HG02870 (cell line): ENCODE results near the gene IFT52.
"Not testable (repeated sequence)": the region's sequence is repeated elsewhere in the genome, so short reads cannot be mapped to it uniquely, and the experiment has no call there.

Experiments used
- ATAC-seq: cut with Tn5 transposase; IDR thresholded peaks from one replicate; pipeline ENCODE4 v1.9.1; 2021; ENCODE audit warnings: mild to moderate bottlenecking, moderate library complexity; ENCODE audit not compliant: unreplicated experiment

Gene IFT52

GRCh38 chr20:43650997-43651525 is 60.3 kb downstream of the IFT52 start:
- ATAC-seq = no peak

- not testable (repeated sequence) for ATAC-seq
These were observed 61.0 kb downstream of the IFT52 start for GRCh38 chr20:43651650-43652184.

DNA sequence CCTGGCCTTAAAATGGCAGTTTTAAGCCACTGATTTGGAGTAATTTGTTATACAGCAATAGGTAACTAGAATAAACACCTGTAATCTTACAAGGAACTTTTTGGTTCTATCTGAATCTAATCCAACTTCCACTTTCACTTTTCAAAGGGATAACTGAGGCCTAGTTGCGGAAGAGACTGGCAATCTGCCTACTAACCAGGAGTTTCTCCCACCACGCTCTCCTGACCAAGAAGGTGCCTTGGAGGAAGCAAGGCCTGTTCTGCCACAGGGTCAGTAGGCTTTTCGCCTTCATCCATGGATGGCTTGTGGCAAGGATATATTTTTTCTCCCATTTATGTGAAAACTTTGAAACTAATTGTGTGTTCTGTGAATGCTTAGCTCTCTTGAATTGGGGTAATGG is 63.2 kb downstream of the IFT52 start:
- no peak for ATAC-seq

- ATAC-seq = not testable (repeated sequence)
These were observed 64.4 kb downstream of the IFT52 start for GRCh38 chr20:43655176-43655575.

DNA sequence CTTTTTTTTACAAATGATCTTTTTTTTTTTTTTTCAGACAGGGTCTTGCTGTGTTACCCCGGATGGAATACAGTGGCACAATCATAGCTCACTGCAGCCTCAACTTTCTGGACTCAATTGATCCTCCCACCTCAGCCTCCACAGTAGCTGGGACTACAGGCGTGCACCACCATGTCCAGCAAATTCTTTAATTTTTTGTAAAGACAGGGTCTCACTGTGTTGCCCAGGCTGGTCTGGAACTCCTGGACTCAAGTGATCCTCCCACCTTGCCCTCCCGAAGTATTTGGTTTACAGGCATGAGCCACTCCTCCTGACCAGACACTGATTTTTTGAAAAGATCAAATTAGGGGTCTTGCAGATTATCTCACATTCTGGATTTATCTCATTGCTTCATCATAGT is 65.2 kb downstream of the IFT52 start:
- ATAC-seq = no peak

GRCh38 chr20:43658069-43658722 is 67.5 kb downstream of the IFT52 start:
- no peak for ATAC-seq

- no peak for ATAC-seq
These were observed 68.1 kb downstream of the IFT52 start for GRCh38 chr20:43658723-43659419.

DNA sequence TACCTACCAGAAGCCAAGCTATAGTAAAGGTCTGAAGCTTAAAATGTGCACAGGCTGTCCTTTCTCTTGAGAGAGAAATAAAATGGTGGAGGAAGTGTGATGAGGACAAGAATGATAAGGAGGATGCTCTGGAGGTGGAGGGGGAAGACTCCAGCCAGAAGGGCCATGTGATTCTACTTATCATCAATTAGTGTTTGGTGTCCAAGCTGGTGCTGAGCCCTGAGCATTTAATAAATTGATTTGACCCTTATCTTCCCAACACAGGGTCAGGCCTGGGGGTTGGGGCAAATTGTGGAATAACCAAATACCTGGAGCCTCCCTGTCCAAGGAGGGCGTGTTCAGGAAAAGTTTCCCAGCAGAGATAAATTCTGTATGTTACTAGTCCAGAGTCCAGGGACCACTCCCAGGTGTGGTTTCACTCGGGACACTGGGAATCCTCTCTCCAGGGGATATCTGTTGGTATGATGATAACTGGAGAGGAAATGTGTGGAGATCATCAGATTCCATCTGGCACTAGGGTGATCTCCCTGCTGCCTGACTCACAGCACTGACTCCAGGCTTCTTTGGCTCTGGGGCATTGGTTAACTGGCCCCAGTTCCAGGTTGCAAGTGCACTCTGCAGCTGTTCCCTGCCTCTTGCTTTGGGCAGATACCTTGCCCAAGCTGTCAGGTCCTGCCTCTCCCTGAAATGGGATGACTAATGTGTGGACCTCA is 72.4 kb downstream of the IFT52 start:
- ATAC-seq = no peak

- no peak for ATAC-seq
These were observed 74.9 kb downstream of the IFT52 start for GRCh38 chr20:43665466-43666176.

DNA sequence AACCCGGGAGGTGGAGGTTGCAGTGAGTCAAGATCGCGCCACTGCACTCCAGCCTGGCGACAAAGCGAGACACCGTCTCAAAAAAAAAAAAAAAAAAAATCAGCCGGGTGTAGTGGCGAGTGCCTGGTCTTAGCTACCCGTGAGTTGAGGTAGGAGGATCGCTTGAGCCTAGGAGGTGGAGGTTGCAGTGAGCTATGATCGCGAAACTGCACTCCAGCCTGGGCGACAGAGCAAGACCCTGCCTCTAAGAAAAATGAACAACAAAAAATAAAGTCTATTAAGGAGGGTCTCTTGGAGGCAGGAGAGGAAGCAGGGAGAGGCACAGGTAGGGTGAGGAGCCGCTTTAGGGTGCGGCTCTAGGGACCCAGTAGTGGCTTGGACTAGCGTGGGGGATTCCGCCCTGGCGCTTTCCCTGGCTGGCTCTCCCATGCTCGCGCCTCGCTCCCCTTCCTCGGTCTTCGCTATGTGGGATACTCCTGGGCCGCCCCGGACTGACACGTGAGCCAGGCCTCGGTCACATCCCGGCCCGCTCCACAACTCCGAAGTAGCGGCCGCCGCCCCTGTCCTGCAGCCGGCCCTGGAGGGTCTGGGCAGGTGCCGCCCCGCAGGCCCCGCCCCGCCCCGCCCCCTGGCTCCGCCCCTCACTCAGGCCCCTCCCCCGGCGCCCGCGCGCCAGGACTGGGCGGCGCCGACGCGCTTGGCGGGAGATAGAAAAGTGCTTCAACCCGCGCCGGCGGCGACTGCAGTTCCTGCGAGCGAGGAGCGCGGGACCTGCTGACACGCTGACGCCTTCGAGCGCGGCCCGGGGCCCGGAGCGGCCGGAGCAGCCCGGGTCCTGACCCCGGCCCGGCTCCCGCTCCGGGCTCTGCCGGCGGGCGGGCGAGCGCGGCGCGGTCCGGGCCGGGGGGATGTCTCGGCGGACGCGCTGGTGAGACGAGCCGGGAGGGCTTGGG is 75.9 kb downstream of the IFT52 start, which contains the start of gene MYBL2:
Gene MYBL2, plus strand, starts transcription at position 739 of the 953 bp plus-strand sequence. Its CDS starts 170 bp downstream, at position 909.
- peak; percentile 67 for ATAC-seq

DNA sequence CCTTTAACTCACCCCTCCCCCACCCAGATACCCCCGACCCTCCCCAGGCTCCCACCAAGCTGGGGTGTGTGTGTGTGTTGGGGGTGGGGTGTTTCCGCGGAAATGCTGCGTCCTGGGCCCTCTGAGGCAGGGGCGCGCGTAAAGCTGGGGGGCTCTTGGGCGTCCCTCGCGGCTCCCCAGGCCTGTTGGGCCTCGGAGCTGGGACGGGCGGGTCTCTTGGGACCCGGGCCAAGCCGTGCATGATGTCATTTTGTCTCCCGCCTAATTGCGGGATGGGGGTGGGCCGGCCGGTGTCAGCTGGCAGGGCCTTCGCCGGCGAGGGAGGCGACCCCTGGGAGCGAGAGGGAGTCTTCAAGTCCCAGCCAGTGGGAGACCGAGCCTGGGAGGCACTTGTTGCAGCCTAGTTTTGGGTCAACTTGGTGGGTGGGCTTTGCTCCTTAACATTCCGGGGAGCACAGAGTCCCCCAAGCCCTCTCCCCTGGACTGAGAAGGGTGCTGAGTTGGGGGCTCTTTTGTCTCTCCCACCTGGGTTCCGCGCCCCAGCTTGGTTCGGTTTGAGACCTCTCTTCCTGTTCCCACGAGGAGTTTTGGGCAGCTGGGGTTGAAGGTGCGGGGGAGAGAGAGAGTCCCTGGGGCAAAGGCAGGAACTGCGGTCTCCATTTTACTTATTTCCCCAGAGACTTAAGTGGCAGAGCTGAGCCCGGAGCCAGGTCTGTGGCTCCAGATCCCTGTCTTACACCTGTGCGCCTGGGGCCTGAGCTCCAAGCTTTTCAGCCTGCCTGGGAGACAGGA is 76.8 kb downstream of the IFT52 start:
- peak; percentile 23 for ATAC-seq

GRCh38 chr20:43669332-43669731 is 78.6 kb downstream of the IFT52 start:
- ATAC-seq = no peak

DNA sequence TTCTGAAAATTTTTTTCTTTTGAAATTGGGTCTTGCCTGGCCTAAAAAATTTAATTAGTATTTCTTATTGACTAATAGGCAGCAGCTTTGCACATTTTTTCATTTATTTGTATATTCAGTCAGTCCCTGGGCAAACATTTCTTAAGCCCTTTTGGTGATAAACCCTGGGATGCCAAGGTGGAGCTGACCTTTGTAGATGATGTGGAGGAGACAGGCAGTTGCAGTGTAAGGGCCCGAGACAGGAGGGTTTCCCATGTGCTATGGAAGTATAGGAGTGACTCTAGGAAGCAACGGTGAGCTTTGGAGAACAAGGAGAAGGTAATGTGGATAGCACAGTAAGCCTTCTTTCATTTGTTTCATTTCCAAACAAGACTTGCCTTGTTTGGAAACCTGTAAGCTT is 79.7 kb downstream of the IFT52 start:
- no peak for ATAC-seq

GRCh38 chr20:43676368-43676767 is 85.6 kb downstream of the IFT52 start:
- no peak for ATAC-seq

DNA sequence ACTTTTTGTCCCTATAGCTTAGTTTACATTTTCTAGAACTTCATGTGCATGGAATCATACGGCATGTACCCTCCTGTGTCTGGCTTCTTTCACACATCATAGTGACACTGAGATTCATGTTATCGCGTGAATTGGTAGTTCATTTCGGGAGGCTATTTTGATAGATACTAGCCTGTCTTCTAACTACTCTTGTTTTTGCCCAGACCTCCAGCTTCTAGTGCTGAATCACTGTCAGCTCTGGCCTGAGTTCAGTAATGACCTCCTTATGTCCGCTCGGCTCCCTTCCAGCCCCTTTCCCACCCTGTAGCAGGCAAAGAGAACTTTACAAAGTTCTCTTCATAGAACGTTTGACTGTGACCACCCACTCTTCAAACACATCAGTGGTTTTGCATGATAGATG is 90.2 kb downstream of the IFT52 start:
- ATAC-seq = peak; percentile 9

DNA sequence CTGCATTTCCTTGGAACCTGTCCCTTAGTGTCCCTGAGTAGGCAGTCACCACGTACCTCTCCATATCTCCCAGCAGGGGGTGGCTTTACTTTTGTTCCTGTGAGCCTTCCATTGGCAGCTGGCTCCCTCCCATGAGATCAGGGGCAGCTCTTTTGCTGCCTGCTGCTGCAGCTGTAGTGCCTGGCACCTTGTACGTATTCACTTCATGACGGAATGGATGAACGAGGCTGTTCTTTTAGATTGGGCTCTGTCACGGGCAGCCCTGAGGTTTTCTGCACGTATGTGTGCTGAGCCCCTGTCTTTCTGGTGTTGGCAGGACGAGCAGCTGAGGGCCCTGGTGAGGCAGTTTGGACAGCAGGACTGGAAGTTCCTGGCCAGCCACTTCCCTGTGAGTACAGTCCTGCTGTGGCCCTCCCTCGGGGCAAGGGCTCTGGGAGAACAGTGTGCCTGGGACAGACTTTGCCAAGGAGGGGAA is 90.8 kb downstream of the IFT52 start:
- ATAC-seq = peak; percentile 12

DNA sequence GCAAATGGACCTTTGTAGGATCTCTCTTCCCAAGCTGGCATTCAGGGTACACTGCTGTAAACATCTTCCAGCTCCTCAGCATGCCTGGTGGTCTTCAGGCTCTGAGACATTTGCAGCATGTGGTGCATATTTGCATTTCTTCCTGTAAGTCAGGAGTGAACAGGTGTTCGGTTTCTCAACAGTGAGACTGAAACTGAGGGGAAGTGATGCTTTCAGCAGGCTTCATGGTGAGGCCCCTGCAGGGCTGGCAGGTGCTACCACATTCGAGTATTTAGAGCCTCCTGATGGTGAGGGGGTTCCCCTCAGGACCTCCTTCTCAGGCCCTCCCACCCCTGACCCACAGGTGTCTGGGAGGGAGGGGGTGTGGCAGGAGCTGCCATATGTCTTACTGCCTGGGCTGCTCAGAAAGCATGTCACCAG is 91.3 kb downstream of the IFT52 start:
- peak; percentile 90 for ATAC-seq

GRCh38 chr20:43682446-43682845 is 91.7 kb downstream of the IFT52 start:
- ATAC-seq = peak; percentile 30

DNA sequence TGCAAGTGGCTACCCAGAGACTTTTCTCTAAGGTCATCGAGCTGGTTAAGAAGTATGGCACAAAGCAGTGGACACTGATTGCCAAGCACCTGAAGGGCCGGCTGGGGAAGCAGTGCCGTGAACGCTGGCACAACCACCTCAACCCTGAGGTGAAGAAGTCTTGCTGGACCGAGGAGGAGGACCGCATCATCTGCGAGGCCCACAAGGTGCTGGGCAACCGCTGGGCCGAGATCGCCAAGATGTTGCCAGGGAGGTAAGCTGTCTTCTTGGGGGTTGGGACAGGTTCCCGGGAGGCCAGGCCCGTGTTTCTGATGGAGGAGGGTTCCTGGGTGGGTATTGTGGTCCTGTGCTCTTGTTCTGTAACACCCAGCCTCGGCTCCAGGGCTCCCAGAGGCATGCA is 96.1 kb downstream of the IFT52 start:
- ATAC-seq = no peak
